AG20443 (cell line): ENCODE results near the gene PTPRM.

ENCODE experiments used
- DNase-seq: peaks from one replicate; pipeline ENCODE4 v3.0.0; 2012; ENCODE audit warnings: low spot score, mixed read lengths

PTPRM gene

GRCh38 chr18:8005870-8006569, 438.9 kb downstream of the PTPRM start:
- no peak for DNase-seq

GRCh38 chr18:8006979-8007378, 439.9 kb downstream of the PTPRM start:
- no peak for DNase-seq

- no peak for DNase-seq
Measured at GRCh38 chr18:8008033-8008432, 440.9 kb downstream of the PTPRM start.

GRCh38 chr18:8011361-8011760, 444.2 kb downstream of the PTPRM start:
- DNase-seq, result no peak

- no peak for DNase-seq
Measured at GRCh38 chr18:8011906-8012305, 444.8 kb downstream of the PTPRM start.

GRCh38 chr18:8018701-8019331, 451.7 kb downstream of the PTPRM start:
- no peak for DNase-seq

- DNase-seq, result no peak
Measured at GRCh38 chr18:8019600-8019999, 452.5 kb downstream of the PTPRM start.

- DNase-seq, result no peak
Measured at GRCh38 chr18:8020132-8020846, 453.2 kb downstream of the PTPRM start.

GRCh38 chr18:8029061-8029460, 461.9 kb downstream of the PTPRM start:
- no peak for DNase-seq

- no peak for DNase-seq
Measured at GRCh38 chr18:8029731-8030130, 462.6 kb downstream of the PTPRM start.

GRCh38 chr18:8030201-8030600, 463.1 kb downstream of the PTPRM start:
- DNase-seq, result no peak

- DNase-seq, result no peak
Measured at GRCh38 chr18:8031496-8031895, 464.4 kb downstream of the PTPRM start.

- DNase-seq, result no peak
Measured at GRCh38 chr18:8034674-8035073, 467.6 kb downstream of the PTPRM start.

- no peak for DNase-seq
Measured at GRCh38 chr18:8036551-8036950, 469.4 kb downstream of the PTPRM start.

- no peak for DNase-seq
Measured at GRCh38 chr18:8037296-8037695, 470.2 kb downstream of the PTPRM start.

- DNase-seq, result no peak
Measured at GRCh38 chr18:8040021-8040420, 472.9 kb downstream of the PTPRM start.

- DNase-seq, result no peak
Measured at GRCh38 chr18:8041526-8042111, 474.5 kb downstream of the PTPRM start.

GRCh38 chr18:8044004-8044403, 476.9 kb downstream of the PTPRM start:
- no peak for DNase-seq

- DNase-seq, result no peak
Measured at GRCh38 chr18:8045160-8045883, 478.2 kb downstream of the PTPRM start.

- DNase-seq, result no peak
Measured at GRCh38 chr18:8045884-8046281, 478.8 kb downstream of the PTPRM start.

GRCh38 chr18:8046441-8046840, 479.3 kb downstream of the PTPRM start:
- no peak for DNase-seq

- DNase-seq, result no peak
Measured at GRCh38 chr18:8049147-8049546, 482.0 kb downstream of the PTPRM start.
